HepG2 (cell line): Measurements from ENCODE around the gene KAT6B. TPM values are rescaled to one million over a fixed set of nuclear protein-coding genes. Genes with fewer than 3 reads are reported as not detected.
A peak's percentile ranks its signal among the peaks of the same experiment; 100 is the strongest.

Experiments
- ATAC-seq: fragments of 200-7000 bp; cut with Tn5 transposase; 3 replicates; pipeline ENCODE4 v1.9.1; 2020; ENCODE audit warnings: mild to moderate bottlenecking, moderate library complexity
- BruUV-seq: library from RNA; stranded (reverse); fragments of 400-500 nt; replicated peaks from 2 replicates; lab custom pipeline; 2021; lab: Mats Ljungman, UMichigan
- CTCF ChIA-PET: fragments of 300-600 bp; formaldehyde crosslinking; extraction: SDS; loops from one replicate; lab custom pipeline; 2021; ENCODE audit warnings: low total read pairs, inconsistent platforms, low intra/inter-chr PET ratio; lab: Yijun Ruan, JAX
- POLR2A ChIA-PET: fragments of 350-600 bp; sonication (Branson Sonifier 250); formaldehyde crosslinking; loops from one replicate; lab custom pipeline; 2020; ENCODE audit warnings: antibody characterized with exemption, inconsistent platforms; lab: Yijun Ruan, JAX
- DNase-seq: peaks from one replicate; pipeline ENCODE4 v3.0.0-alpha.2; 2015; ENCODE audit warnings: low spot score
- FAIRE-seq: peaks from 3 replicates; lab custom pipeline; 2011; peaks lifted over from hg19 to GRCh38; lab: Jason Lieb, UNC
- H2AFZ ChIP-seq: one replicate; pipeline ENCODE4 v1.6.1; 2011; ENCODE audit warnings: low read length, inconsistent platforms
- H3K27ac ChIP-seq: fragments of 300-600 bp; 3 replicates; pipeline ENCODE4 v1.8.0; 2011; ENCODE audit warnings: mixed run types, mild to moderate bottlenecking, mixed read lengths, low read length, inconsistent platforms; ENCODE audit not compliant: insufficient read depth; ENCODE audit errors: extremely low read length
- H3K27me3 ChIP-seq, 2 experiments: fragments of 200-600 bp in 1 of 2; 2 replicates in 1 of 2; 3 replicates in 1 of 2; pipeline versions ENCODE4 v1.6.0 to v1.8.0; 2011; ENCODE audit warnings: low read length in 2 of 2, mild to moderate bottlenecking in 2 of 2, moderate library complexity in 2 of 2, inconsistent platforms in 1 of 2; ENCODE audit not compliant: insufficient read depth in 2 of 2, control insufficient read depth in 1 of 2
- H3K36me3 ChIP-seq, 2 experiments: fragments of 200-600 bp in 1 of 2; replicated peaks in 1 of 2; 2 replicates in 1 of 2; 3 replicates in 1 of 2; pipeline versions ENCODE4 v1.5.1 to v1.8.0; 2011; ENCODE audit warnings: low read length in 2 of 2, inconsistent platforms in 1 of 2; ENCODE audit not compliant: insufficient read depth in 2 of 2, control insufficient read depth in 1 of 2
- H3K4me1 ChIP-seq: 2 replicates; pipeline ENCODE4 v1.5.1; 2012; ENCODE audit warnings: low read length, inconsistent platforms; ENCODE audit not compliant: insufficient read depth
- H3K4me2 ChIP-seq: 2 replicates; pipeline ENCODE4 v1.6.0; 2011; ENCODE audit warnings: low read depth, low read length, inconsistent platforms
- H3K4me3 ChIP-seq, 3 experiments: fragments of 200-600 bp in 1 of 3; sonication (generic), shearing (Covaris generic) in 1 of 3; replicated peaks in 1 of 3; 2 replicates each; pipeline ENCODE4 v1.5.1; 2011 to 2016; ENCODE audit warnings: low read length in 3 of 3, inconsistent platforms in 2 of 3, low read depth in 2 of 3, mild to moderate bottlenecking in 2 of 3, control low read depth in 1 of 3, mixed read lengths in 1 of 3; ENCODE audit not compliant: insufficient read depth in 1 of 3
- H3K79me2 ChIP-seq: one replicate; pipeline ENCODE4 v1.6.1; 2011; ENCODE audit warnings: low read length, inconsistent platforms; ENCODE audit not compliant: insufficient read depth
- H3K9ac ChIP-seq: 2 replicates; pipeline ENCODE4 v1.6.0; 2011; ENCODE audit warnings: mild to moderate bottlenecking, low read depth, low read length, inconsistent platforms; ENCODE audit not compliant: insufficient read depth
- H3K9me3 ChIP-seq: 2 replicates; pipeline ENCODE4 v1.5.1; 2012; ENCODE audit warnings: mild to moderate bottlenecking, low read length
- H4K20me1 ChIP-seq: 2 replicates; pipeline ENCODE4 v1.6.0; 2011; ENCODE audit warnings: inconsistent platforms, mild to moderate bottlenecking, low read length, moderate library complexity; ENCODE audit not compliant: insufficient read depth
- CEBPG ChIP-seq: IDR thresholded peaks from 2 replicates; pipeline ENCODE4 v1.6.1; 2016
- CREBL2 ChIP-seq: sonication (generic); formaldehyde crosslinking; IDR thresholded peaks from 2 replicates; pipeline ENCODE4 v1.8.1; 2023; ENCODE audit warnings: missing genetic modification reagents, mild to moderate bottlenecking, borderline replicate concordance
- HDAC6 ChIP-seq: fragments of 200-600 bp; sonication (generic); IDR thresholded peaks from 2 replicates; pipeline ENCODE4 v1.7.0; 2017; ENCODE audit warnings: mild to moderate bottlenecking, antibody characterized with exemption, low read length, low read depth
- KAT7 ChIP-seq: IDR thresholded peaks from 2 replicates; pipeline ENCODE4 v1.6.1; 2018; ENCODE audit warnings: borderline replicate concordance, missing compliant biosample characterization
- MAFK ChIP-seq, 2 experiments: IDR thresholded peaks in 1 of 2; conservative IDR thresholded peaks in 1 of 2; 2 replicates each; pipeline ENCODE4 v1.6.1; 2011; ENCODE audit warnings: improper control_type of control experiment in 2 of 2, low read length in 2 of 2
- NR2F6 ChIP-seq, 2 experiments: IDR thresholded peaks; 2 replicates each; pipeline ENCODE4 v1.6.1; 2016; ENCODE audit warnings: antibody characterized with exemption in 1 of 2, mild to moderate bottlenecking in 1 of 2
- PRDM4 ChIP-seq: sonication (generic); formaldehyde crosslinking; IDR thresholded peaks from 2 replicates; pipeline ENCODE4 v1.9.0; 2021; ENCODE audit warnings: missing genetic modification reagents, borderline replicate concordance
- RAD21 ChIP-seq: fragments of 450-650 bp; formaldehyde crosslinking; IDR thresholded peaks from 2 replicates; pipeline ENCODE4 v1.5.0; 2020; ENCODE audit warnings: mild to moderate bottlenecking
- RBM39 ChIP-seq: fragments of 200-400 bp; formaldehyde crosslinking; IDR thresholded peaks from one replicate; pipeline ENCODE4 v1.6.1; 2018; ENCODE audit warnings: antibody characterized with exemption, mild to moderate bottlenecking, low read depth, low read length; ENCODE audit not compliant: poor library complexity, severe bottlenecking
- SRSF4 ChIP-seq: fragments of 200-400 bp; formaldehyde crosslinking; IDR thresholded peaks from one replicate; pipeline ENCODE4 v1.6.1; 2018; ENCODE audit warnings: mild to moderate bottlenecking, low read depth, low read length, moderate library complexity; ENCODE audit not compliant: poor library complexity, severe bottlenecking
- STAG1 ChIP-seq: sonication (generic); formaldehyde crosslinking; IDR thresholded peaks from 2 replicates; pipeline ENCODE4 v1.4.0; 2020; ENCODE audit warnings: missing genetic modification reagents
- WGBS: methylation state at CpG from one replicate; pipeline ENCODE4 v1.1.6; 2017; ENCODE audit warnings: low lambda C conversion rate; 5-methylcytosine and 5-hydroxymethylcytosine counted together
- in situ Hi-C: cut with HindIII; loops from 2 replicates; pipeline ENCODE4 v1.10.0; 2017; ENCODE audit warnings: low pct_unique_long_range_greater_than_20kb; ENCODE audit not compliant: extremely low pct_ligation_motif_present
- intact Hi-C: fragments of 100-400 bp; cut with micrococcal nuclease; formaldehyde crosslinking; loops from one replicate; pipeline ENCODE4 v1.10.0; 2022; ENCODE audit not compliant: unreplicated experiment
- polyA plus RNA-seq, 8 experiments: library from polyadenylated mRNA; depleted of rRNA in 3 of 8; stranded (reverse) in 7 of 8; unstranded in 1 of 8; fragments of >200 nt; fragmentation: Illumina TruSeq in 4 of 8; extraction: Trizol in 4 of 8; gene quantifications; 2 replicates each; pipeline versions ENCODE4 v1.2.1 to v1.2.3, GENCODE V29; 2011 to 2016; ENCODE audit warnings: low read depth in 4 of 8, missing spikeins in 1 of 8, mixed read lengths in 1 of 8; ENCODE audit not compliant: insufficient read depth in 1 of 8
- total RNA-seq, 5 experiments: library from RNA; depleted of rRNA; stranded (reverse); fragments of >200 nt; fragmentation: Illumina TruSeq; extraction: Trizol; gene quantifications; 2 replicates each; pipeline ENCODE4 v1.2.3, GENCODE V29; 2016; ENCODE audit warnings: low read depth in 1 of 5
- TF ChIP-seq, protein P1 (sequence below): sonication (generic); formaldehyde crosslinking; IDR thresholded peaks from 2 replicates; pipeline ENCODE4 v1.4.0; 2020; ENCODE audit warnings: missing genetic modification reagents, mild to moderate bottlenecking, borderline replicate concordance

The KAT6B gene
- total and polyA plus RNA-seq, 2 of the 13 experiments (the other 11 are each of a cell fraction or from before 2014, with no cell fraction given): 3.0 to 9.5 TPM

DNA sequence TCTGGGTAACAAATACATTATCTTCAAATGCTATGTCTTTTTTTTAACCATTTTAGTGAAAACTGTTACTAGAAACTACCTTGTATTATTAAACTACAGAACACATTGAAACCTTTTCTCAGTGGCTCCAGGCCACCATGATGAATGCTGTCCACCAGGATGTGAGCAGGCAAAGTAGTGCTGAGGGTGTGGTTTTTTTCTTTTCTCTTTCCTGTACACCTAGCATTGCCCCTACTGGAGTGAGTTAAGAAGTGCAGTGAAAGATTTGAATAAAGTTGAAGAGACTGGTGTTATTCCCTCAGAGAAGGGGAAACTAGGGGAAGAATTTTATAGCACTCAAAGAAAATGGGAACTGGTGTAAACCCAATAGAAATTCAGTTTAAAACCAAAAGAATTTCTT lies 165.0 kb downstream of the KAT6B start:
- no peaks in the 10 kb centered on the region for H3K9me3 ChIP-seq
- H3K79me2 ChIP-seq: no peaks in the 10 kb centered on the region
- H3K9ac ChIP-seq: no peak overlapping the region
- intact Hi-C loops (no loop called here), in situ Hi-C loops (no loop called here)
- ATAC-seq: peak; percentile 97
- H3K36me3 ChIP-seq: peaks cover 3 to 12% of the 10 kb centered on the region in 2 experiments; a peak in 3 of 5 replicates
- no peak overlapping the region for H2AFZ ChIP-seq
- H3K27me3 ChIP-seq: no peaks in the 10 kb centered on the region
- no peak overlapping the region for H3K27ac ChIP-seq
- POLR2A ChIA-PET: no interaction called here
- TF ChIP-seq, protein P1, sequence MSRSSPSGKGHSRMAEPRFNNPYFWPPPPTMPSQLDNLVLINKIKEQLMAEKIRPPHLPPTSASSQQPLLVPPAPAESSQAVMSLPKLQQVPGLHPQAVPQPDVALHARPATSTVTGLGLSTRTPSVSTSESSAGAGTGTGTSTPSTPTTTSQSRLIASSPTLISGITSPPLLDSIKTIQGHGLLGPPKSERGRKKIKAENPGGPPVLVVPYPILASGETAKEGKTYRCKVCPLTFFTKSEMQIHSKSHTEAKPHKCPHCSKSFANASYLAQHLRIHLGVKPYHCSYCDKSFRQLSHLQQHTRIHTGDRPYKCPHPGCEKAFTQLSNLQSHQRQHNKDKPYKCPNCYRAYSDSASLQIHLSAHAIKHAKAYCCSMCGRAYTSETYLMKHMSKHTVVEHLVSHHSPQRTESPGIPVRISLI: peak; percentile 32; the same call in 1 of the 2 replicates
- TF ChIP-seq RAD21 (CRISPR knock-in tag): 0 out of 2 replicates have a peak, but pooled peaks have one; percentile 24
- TF ChIP-seq MAFK (conservative IDR thresholded peaks at IDR 0.05 in 1 of 2, IDR thresholded peaks at IDR 0.05 in 1 of 2; ENCODE audit: low read length in 2 of 2): peak in 1 of 2 experiments; percentile 24; a peak in 1 of 4 replicates
- TF ChIP-seq STAG1 (CRISPR knock-in tag): peak; percentile 53
- no peak for TF ChIP-seq CEBPG (CRISPR knock-in tag)
- BruUV-seq: no TSS peak
- CTCF ChIA-PET: no interaction called here
- no peak overlapping the region for H3K4me3 ChIP-seq
- H3K4me2 ChIP-seq: no peak overlapping the region
- FAIRE-seq: peak; percentile 52
- H3K4me1 ChIP-seq: peaks cover 4% of the 10 kb centered on the region; the same call in 1 of the 2 replicates
- DNase-seq: peak; percentile 60
- no peaks in the 10 kb centered on the region for H4K20me1 ChIP-seq

- CTCF ChIA-PET: no interaction called here
- no peak overlapping the region for H3K4me2 ChIP-seq
- BruUV-seq: no TSS peak
- DNase-seq (no peak), FAIRE-seq (no peak), ATAC-seq (no peak)
- H2AFZ ChIP-seq: no peak overlapping the region
- no peaks in the 10 kb centered on the region for H3K9me3 ChIP-seq
- no peaks in the 10 kb centered on the region for H3K27me3 ChIP-seq
- peaks cover 3 to 12% of the 10 kb centered on the region in 2 experiments; a peak in 3 of 5 replicates for H3K36me3 ChIP-seq
- in situ Hi-C loops: no loop called here
- peaks cover 4% of the 10 kb centered on the region; the same call in 1 of the 2 replicates for H3K4me1 ChIP-seq
- TF ChIP-seq PRDM4 (no peak), KAT7 (CRISPR knock-in tag) (no peak), HDAC6 (no peak), NR2F6 (IDR thresholded peaks at IDR 0.05) (no peak), NR2F6 (CRISPR knock-in tag; IDR thresholded peaks at IDR 0.05) (no peak), RBM39 (no peak), CREBL2 (CRISPR knock-in tag) (no peak), SRSF4 (no peak)
- no peak overlapping the region for H3K27ac ChIP-seq
- POLR2A ChIA-PET: no interaction called here
- no peaks in the 10 kb centered on the region for H4K20me1 ChIP-seq
- 99% methylated on average over 3 of the region's 3 CpGs for WGBS
- no peak overlapping the region for H3K9ac ChIP-seq
- no peaks in the 10 kb centered on the region for H3K79me2 ChIP-seq
- no peak overlapping the region for H3K4me3 ChIP-seq
- intact Hi-C loops: no loop called here
Measured at GRCh38 chr10:74992068-74992467, 165.7 kb downstream of the KAT6B start.
